Spinal cord (tissue), 10 donors: Measurements from ENCODE around the gene RAPGEF4. TPM values are rescaled to one million over a fixed set of nuclear protein-coding genes. Genes with fewer than 3 reads are reported as not detected.

Experiments
- DNase-seq, 6 donors: peaks; one replicate each; pipeline versions ENCODE4 v3.0.0 to v3.0.0-alpha.2; 2013 to 2015; ENCODE audit warnings: low spot score in 6 of 6, low read depth in 4 of 6
- H3K27ac ChIP-seq: one replicate; pipeline ENCODE4 v1.5.1; 2013; ENCODE audit warnings: low read depth, low read length, control low read depth
- H3K27me3 ChIP-seq: one replicate; pipeline ENCODE4 v1.6.1; 2013; ENCODE audit warnings: low read length; ENCODE audit not compliant: control insufficient read depth, insufficient read depth
- H3K36me3 ChIP-seq: one replicate; pipeline ENCODE4 v1.6.1; 2013; ENCODE audit warnings: low read length; ENCODE audit not compliant: control insufficient read depth, insufficient read depth
- H3K4me1 ChIP-seq: one replicate; pipeline ENCODE4 v1.6.1; 2013; ENCODE audit warnings: low read length; ENCODE audit not compliant: control insufficient read depth, insufficient read depth
- H3K4me3 ChIP-seq: one replicate; pipeline ENCODE4 v1.5.1; 2013; ENCODE audit warnings: low read depth, low read length, control low read depth
- H3K9me3 ChIP-seq: one replicate; pipeline ENCODE4 v1.6.1; 2013; ENCODE audit warnings: low read length; ENCODE audit not compliant: control insufficient read depth, insufficient read depth
- WGBS: methylation state at CpG from one replicate; pipeline ENCODE4 v1.1.5; 2013; ENCODE audit warnings: missing lambda C conversion rate; ENCODE audit not compliant: insufficient coverage; 5-methylcytosine and 5-hydroxymethylcytosine counted together
- polyA plus RNA-seq, 2 donors: library from polyadenylated mRNA; unstranded; fragments of 120-200 nt; gene quantifications; one replicate each; pipeline ENCODE4 v1.2.1, GENCODE V29; 2013; ENCODE audit not compliant: insufficient read length in 2 of 2
- total RNA-seq, 2 donors: library from RNA; depleted of rRNA in 1 of 2; stranded (reverse); fragments of 120-200 nt in 1 of 2; fragments of >200 nt in 1 of 2; gene quantifications; one replicate each; pipeline versions ENCODE4 v1.2.3 to v1.2.4, GENCODE V29; 2013 to 2014
- donor health status: healthy.

The RAPGEF4 gene
- total and polyA plus RNA-seq, 4 donors, result 31.1 to 65.8 (median 44.4) TPM

DNA sequence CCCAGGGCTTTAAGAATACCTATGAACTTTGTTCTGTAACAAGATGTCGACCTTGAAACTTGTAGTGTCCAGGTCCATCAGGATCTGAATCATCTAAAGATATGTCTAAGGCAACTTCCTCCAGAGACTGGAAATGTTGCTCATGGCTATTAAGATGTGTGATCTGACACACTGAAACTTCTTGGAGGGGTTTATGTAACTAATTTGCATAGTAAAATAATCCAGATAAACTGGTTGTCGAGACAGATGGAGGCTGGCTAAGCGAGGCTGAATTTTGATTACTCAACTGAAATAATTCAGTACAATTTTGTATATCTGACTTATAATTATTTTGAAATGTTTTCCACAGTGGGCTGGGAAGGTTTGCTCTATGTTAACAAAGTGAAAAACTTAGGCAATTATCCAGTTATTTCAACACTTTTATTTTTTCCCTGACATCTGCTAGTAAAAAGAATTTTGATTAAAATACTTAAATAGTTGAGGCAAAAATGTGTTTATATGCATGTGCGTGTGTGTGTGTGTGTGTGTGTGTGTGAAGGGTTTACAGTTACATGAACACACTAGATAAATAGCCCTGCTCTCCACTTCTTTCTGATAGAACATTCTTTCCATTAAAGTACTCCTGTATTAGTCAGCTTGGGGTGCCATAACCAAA lies 328.6 kb downstream of the RAPGEF4 start:
- no peaks in the 10 kb centered on the region for H3K27me3 ChIP-seq
- H3K4me1 ChIP-seq, result no peaks in the 10 kb centered on the region
- no peaks in the 10 kb centered on the region for H3K36me3 ChIP-seq
- DNase-seq, result peak in 1 of 6 donors; percentile 32
- no peak overlapping the region for H3K4me3 ChIP-seq
- WGBS, result 100% methylated on average over 1 of the region's 4 CpGs
- no peak overlapping the region for H3K27ac ChIP-seq
- no peaks in the 10 kb centered on the region for H3K9me3 ChIP-seq

- Histone ChIP-seq H3K36me3 (no peaks in the 10 kb centered on the region), H3K27ac (no peak overlapping the region), H3K27me3 (no peaks in the 10 kb centered on the region), H3K4me1 (no peaks in the 10 kb centered on the region), H3K9me3 (no peaks in the 10 kb centered on the region), H3K4me3 (no peak overlapping the region)
- WGBS, result 97% methylated on average over 3 of the region's 6 CpGs
- DNase-seq, result no peak
These were observed 331.4 kb downstream of the RAPGEF4 start for GRCh38 chr2:173066887-173067676.

GRCh38 chr2:173075056-173075780 lies 339.6 kb downstream of the RAPGEF4 start:
- WGBS, result 8% methylated on average over 19 of the region's 25 CpGs
- Histone ChIP-seq H3K4me3 (peak overlapping the region; percentile 42), H3K36me3 (no peaks in the 10 kb centered on the region), H3K27ac (no peak overlapping the region), H3K4me1 (peaks cover 10% of the 10 kb centered on the region), H3K27me3 (no peaks in the 10 kb centered on the region), H3K9me3 (no peaks in the 10 kb centered on the region)
- DNase-seq, result peak in 2 of 6 donors; percentile 9 to 51

DNA sequence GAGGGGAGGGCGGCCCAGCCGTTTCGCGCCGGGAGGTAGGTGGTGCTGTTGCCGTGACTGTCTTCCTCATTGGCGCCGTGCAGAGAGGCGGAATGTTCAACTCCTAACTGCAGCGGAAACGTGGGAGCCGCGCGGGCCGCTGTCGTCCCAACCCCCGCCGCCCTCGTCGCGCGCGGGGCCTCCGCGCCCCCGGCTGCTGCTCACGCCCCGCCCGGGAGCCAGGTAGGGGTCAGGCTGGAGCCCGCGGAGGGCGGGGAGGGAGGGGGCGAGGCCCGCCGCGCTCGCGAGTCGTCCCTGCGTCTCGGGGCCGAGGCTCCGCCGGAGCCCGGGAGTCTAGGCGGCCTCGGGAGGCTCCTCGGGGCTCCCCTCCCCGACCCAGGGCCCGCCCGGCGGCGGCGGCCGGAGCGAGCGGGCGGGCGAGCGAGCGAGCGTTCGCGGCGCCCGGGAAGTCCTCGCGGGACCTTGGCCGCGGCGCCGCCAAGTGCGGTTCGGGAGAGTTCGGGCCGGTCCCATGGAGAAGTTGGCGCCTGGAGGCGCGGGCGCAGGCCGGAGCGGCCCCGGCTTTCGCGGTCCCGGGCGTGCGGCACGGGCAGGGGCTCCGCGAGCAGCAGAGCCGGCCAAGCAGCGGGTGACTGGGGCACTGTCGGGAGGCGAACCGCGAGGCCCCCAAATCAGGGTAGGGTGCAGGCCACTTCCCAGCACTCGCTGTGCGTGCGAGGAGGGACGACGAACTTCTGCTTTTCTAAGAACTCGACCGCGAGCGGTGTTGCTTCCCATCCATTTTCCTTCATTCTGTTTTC lies 340.3 kb downstream of the RAPGEF4 start, which contains the start of gene MAP3K20:
TSS of gene MAP3K20 (plus strand) at position 66 of the 800 bp plus-strand sequence. CDS start 15,186 bp downstream, outside the sequence.
- H3K27ac ChIP-seq, result peak within 1 kb of the TSS; percentile 88
- H3K9me3 ChIP-seq, result no peaks in the 10 kb centered on the region
- no peaks in the 10 kb centered on the region for H3K36me3 ChIP-seq
- H3K27me3 ChIP-seq, result no peaks in the 10 kb centered on the region
- under 1% methylated on average over 106 of the region's 106 CpGs for WGBS
- peak within 1 kb of the TSS; percentile 70 for H3K4me3 ChIP-seq
- peaks cover 10% of the 10 kb centered on the region for H3K4me1 ChIP-seq
- peak in 5 of 6 donors; percentile 26 to 86 (median 46) for DNase-seq

GRCh38 chr2:173076581-173077345 lies 341.1 kb downstream of the RAPGEF4 start:
- Histone ChIP-seq H3K27me3 (no peaks in the 10 kb centered on the region), H3K36me3 (no peaks in the 10 kb centered on the region), H3K9me3 (no peaks in the 10 kb centered on the region), H3K4me1 (peaks cover 10% of the 10 kb centered on the region), H3K4me3 (peak overlapping the region; percentile 70), H3K27ac (peak overlapping the region; percentile 88)
- WGBS, result 10% methylated on average over 20 of the region's 27 CpGs
- peak in 4 of 6 donors; percentile 28 to 49 (median 40) for DNase-seq

- WGBS, result 54% methylated on average over 2 of the region's 5 CpGs
- no peak for DNase-seq
- H3K27me3 ChIP-seq, result no peaks in the 10 kb centered on the region
- no peaks in the 10 kb centered on the region for H3K9me3 ChIP-seq
- peaks cover 10% of the 10 kb centered on the region for H3K4me1 ChIP-seq
- H3K36me3 ChIP-seq, result no peaks in the 10 kb centered on the region
- H3K27ac ChIP-seq, result no peak overlapping the region
- H3K4me3 ChIP-seq, result peak overlapping the region; percentile 70
These were observed 342.0 kb downstream of the RAPGEF4 start for GRCh38 chr2:173077506-173078177.

DNA sequence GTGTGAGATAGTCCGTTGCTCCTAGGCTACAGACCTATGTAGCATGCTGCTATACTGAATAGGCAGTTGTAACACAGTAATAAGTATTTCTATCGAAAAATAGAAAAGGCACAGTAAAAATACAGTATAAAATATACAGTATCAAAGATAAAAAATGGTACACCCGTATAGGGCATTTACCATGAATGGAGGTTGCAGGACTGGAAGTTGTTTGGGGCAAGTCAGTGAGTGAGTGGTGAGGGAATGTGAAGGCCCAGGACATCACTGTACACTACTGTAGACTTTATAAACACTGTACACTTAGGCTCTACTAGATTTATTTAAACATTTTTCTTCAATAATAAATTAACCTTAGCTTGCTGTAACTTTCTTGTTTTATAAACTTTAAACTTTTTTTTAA lies 343.5 kb downstream of the RAPGEF4 start:
- WGBS, result no CpG with 5 or more reads among the region's 3 CpGs
- H3K27ac ChIP-seq, result no peak overlapping the region
- H3K4me1 ChIP-seq, result peaks cover 10% of the 10 kb centered on the region
- no peaks in the 10 kb centered on the region for H3K9me3 ChIP-seq
- no peak for DNase-seq
- H3K4me3 ChIP-seq, result no peak overlapping the region
- no peaks in the 10 kb centered on the region for H3K27me3 ChIP-seq
- no peaks in the 10 kb centered on the region for H3K36me3 ChIP-seq

DNA sequence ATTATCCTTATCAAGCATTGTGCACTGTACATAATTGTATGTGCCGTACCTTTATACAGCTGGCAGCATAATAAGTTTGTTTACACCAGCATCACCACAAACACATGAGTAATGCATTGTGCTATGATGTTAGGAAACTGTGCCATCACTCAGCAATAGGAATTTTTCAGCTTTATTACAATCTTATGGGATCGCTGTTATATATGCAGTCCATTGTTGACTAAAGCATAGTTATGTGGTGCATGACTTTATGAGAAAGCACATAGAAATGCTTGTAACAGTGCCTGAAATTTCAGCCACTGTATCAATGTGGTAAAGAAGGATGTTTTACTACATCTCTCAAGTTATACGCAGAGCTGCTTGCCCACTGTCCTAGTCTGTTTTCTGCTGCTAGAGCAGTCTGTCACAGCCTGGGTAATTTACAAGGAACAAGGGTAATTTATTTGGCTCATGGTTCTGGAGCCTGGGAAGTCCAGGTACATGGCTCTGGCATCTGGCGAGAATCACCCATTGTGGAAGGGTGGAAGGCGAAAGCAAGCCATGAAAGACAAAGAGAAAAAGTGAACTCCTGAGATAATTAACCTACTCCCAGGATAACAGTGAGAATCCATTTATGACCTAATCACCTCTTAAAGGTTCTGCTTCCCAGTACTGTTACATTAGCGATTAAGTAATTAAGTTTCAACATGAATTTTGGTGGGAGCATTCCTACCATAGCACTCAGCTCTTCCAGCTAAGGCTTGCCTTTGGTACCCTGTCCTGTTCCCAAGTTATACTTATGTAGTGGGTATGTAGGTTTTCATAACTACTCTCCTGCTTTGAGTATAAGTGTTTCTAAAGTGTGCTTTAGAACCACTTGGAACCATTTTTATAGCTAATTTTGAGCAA lies 344.6 kb downstream of the RAPGEF4 start:
- Histone ChIP-seq H3K27ac (no peak overlapping the region), H3K9me3 (no peaks in the 10 kb centered on the region), H3K27me3 (no peaks in the 10 kb centered on the region), H3K36me3 (no peaks in the 10 kb centered on the region), H3K4me1 (peaks cover 8% of the 10 kb centered on the region), H3K4me3 (no peak overlapping the region)
- no peak for DNase-seq
- WGBS, result 100% methylated on average over 1 of the region's 6 CpGs
